H1 (cell line): Measurements from ENCODE around the gene OR9I1. TPM values are rescaled to one million over a fixed set of nuclear protein-coding genes. Genes with fewer than 3 reads are reported as not detected.

Source experiments
- CTCF ChIA-PET: fragments of 300-600 bp; sonication (Branson Sonifier 250); formaldehyde crosslinking; loops from one replicate; lab custom pipeline; 2021; ENCODE audit not compliant: partially characterized antibody; lab: Charles Lee
- POLR2A ChIA-PET: fragments of 300-600 bp; sonication (Branson Sonifier 250); formaldehyde crosslinking; loops from one replicate; lab custom pipeline; 2021; ENCODE audit warnings: inconsistent platforms; ENCODE audit not compliant: partially characterized antibody; lab: Charles Lee
- DNase-seq, 2 experiments: peaks; one replicate each; pipeline versions ENCODE4 v3.0.0 to v3.0.0-alpha.2; 2010 to 2022; ENCODE audit warnings: low spot score in 2 of 2, low read depth in 1 of 2, mixed read lengths in 1 of 2
- FAIRE-seq: peaks from 2 replicates; lab custom pipeline; 2011; peaks lifted over from hg19 to GRCh38; lab: Jason Lieb, UNC
- H2AFZ ChIP-seq: 2 replicates; pipeline ENCODE4 v1.8.1; 2012; ENCODE audit warnings: low read length, inconsistent platforms
- H2AK5ac ChIP-seq: 2 replicates; pipeline ENCODE4 v1.6.1; 2013; ENCODE audit warnings: low read depth, low read length
- H2BK120ac ChIP-seq: replicated peaks from 2 replicates; pipeline ENCODE3; 2013; ENCODE audit warnings: low read depth, low read length, inconsistent platforms
- H2BK12ac ChIP-seq: 2 replicates; pipeline ENCODE4 v1.6.1; 2013; ENCODE audit warnings: low read depth, low read length
- H2BK15ac ChIP-seq: 2 replicates; pipeline ENCODE4 v1.6.1; 2013; ENCODE audit warnings: low read length
- H2BK20ac ChIP-seq: 2 replicates; pipeline ENCODE4 v1.6.1; 2013; ENCODE audit warnings: low read length
- H2BK5ac ChIP-seq: 2 replicates; pipeline ENCODE4 v1.6.1; 2013; ENCODE audit warnings: low read depth, low read length
- H3K14ac ChIP-seq: 2 replicates; pipeline ENCODE4 v1.6.1; 2013; ENCODE audit warnings: inconsistent platforms; ENCODE audit not compliant: insufficient read length
- H3K18ac ChIP-seq: 2 replicates; pipeline ENCODE4 v1.6.1; 2013; ENCODE audit warnings: low read length; ENCODE audit errors: extremely low read depth
- H3K23ac ChIP-seq: 2 replicates; pipeline ENCODE4 v1.6.1; 2013; ENCODE audit warnings: inconsistent platforms; ENCODE audit not compliant: insufficient read length
- H3K23me2 ChIP-seq: 2 replicates; pipeline ENCODE4 v1.6.1; 2013; ENCODE audit warnings: low read depth, low read length
- H3K27ac ChIP-seq: 2 replicates; pipeline ENCODE4 v1.6.1; 2011; ENCODE audit warnings: low read depth, low read length, inconsistent platforms
- H3K27me3 ChIP-seq, 4 experiments: replicated peaks in 1 of 4; 1 replicate in 1 of 4; 2 replicates in 3 of 4; pipeline versions ENCODE4 v1.6.1 to v1.8.1; 2011 to 2013; ENCODE audit warnings: low read length in 3 of 4, mild to moderate bottlenecking in 3 of 4, inconsistent platforms in 2 of 4, mixed read lengths in 2 of 4, moderate library complexity in 1 of 4; ENCODE audit not compliant: control insufficient read depth in 3 of 4, insufficient read depth in 3 of 4; ENCODE audit errors: extremely low read depth in 1 of 4
- H3K36me3 ChIP-seq, 4 experiments: 2 replicates each; pipeline versions ENCODE4 v1.6.1 to v1.8.1; 2011 to 2013; ENCODE audit warnings: mild to moderate bottlenecking in 4 of 4, low read length in 3 of 4, moderate library complexity in 2 of 4, control low read depth in 1 of 4, inconsistent platforms in 1 of 4; ENCODE audit not compliant: insufficient read depth in 4 of 4, control insufficient read depth in 2 of 4
- H3K4ac ChIP-seq: replicated peaks from 2 replicates; pipeline ENCODE3; 2013; ENCODE audit warnings: low read length, low read depth, mixed read lengths, inconsistent platforms; ENCODE audit not compliant: insufficient read length
- H3K4me1 ChIP-seq, 4 experiments: replicated peaks in 1 of 4; 1 replicate in 1 of 4; 2 replicates in 3 of 4; pipeline versions ENCODE4 v1.6.1 to v1.8.1; 2011 to 2013; ENCODE audit warnings: low read length in 3 of 4, inconsistent platforms in 2 of 4, mixed read lengths in 1 of 4; ENCODE audit not compliant: insufficient read depth in 4 of 4, control insufficient read depth in 3 of 4
- H3K4me2 ChIP-seq, 2 experiments: 2 replicates each; pipeline versions ENCODE4 v1.6.1 to v1.8.1; 2011 to 2013; ENCODE audit warnings: low read depth in 2 of 2, low read length in 2 of 2, control low read depth in 1 of 2, inconsistent platforms in 1 of 2, mild to moderate bottlenecking in 1 of 2; ENCODE audit not compliant: insufficient read depth in 1 of 2
- H3K4me3 ChIP-seq, 4 experiments: fragments of 200-600, 300-600 bp in 1 of 4; sonication (generic), shearing (Covaris generic), sonication (Bioruptor Twin) in 1 of 4; 2 replicates each; pipeline versions ENCODE4 v1.5.1 to v1.8.1; 2011 to 2016; ENCODE audit warnings: low read length in 4 of 4, low read depth in 3 of 4, control low read depth in 2 of 4, inconsistent platforms in 2 of 4, mild to moderate bottlenecking in 2 of 4, mixed read lengths in 1 of 4, moderate library complexity in 1 of 4; ENCODE audit not compliant: insufficient read depth in 2 of 4; ENCODE audit errors: extremely low read depth in 1 of 4
- H3K56ac ChIP-seq: replicated peaks from 2 replicates; pipeline ENCODE3; 2013; ENCODE audit warnings: low read depth, mild to moderate bottlenecking, mixed read lengths, low read length, inconsistent platforms; ENCODE audit not compliant: insufficient read length
- H3K79me1 ChIP-seq: 2 replicates; pipeline ENCODE4 v1.6.1; 2013; ENCODE audit warnings: low read depth, low read length, control low read depth
- H3K79me2 ChIP-seq, 2 experiments: 2 replicates each; pipeline versions ENCODE4 v1.6.1 to v1.8.1; 2012 to 2013; ENCODE audit warnings: low read length in 2 of 2, mild to moderate bottlenecking in 2 of 2, inconsistent platforms in 1 of 2; ENCODE audit not compliant: insufficient read depth in 2 of 2, control insufficient read depth in 1 of 2
- H3K9ac ChIP-seq, 4 experiments: replicated peaks in 1 of 4; 1 replicate in 1 of 4; 2 replicates in 3 of 4; pipeline versions ENCODE4 v1.6.1 to v1.8.1; 2011 to 2013; ENCODE audit warnings: low read depth in 3 of 4, low read length in 3 of 4, control low read depth in 2 of 4, mild to moderate bottlenecking in 2 of 4, moderate library complexity in 2 of 4, inconsistent platforms in 1 of 4; ENCODE audit errors: extremely low read depth in 1 of 4
- H3K9me3 ChIP-seq, 2 experiments: 2 replicates each; pipeline versions ENCODE4 v1.6.1 to v1.8.1; 2012 to 2013; ENCODE audit warnings: mild to moderate bottlenecking in 2 of 2, moderate library complexity in 2 of 2, control low read depth in 1 of 2, inconsistent platforms in 1 of 2, low read depth in 1 of 2, low read length in 1 of 2, mixed read lengths in 1 of 2; ENCODE audit not compliant: insufficient read depth in 2 of 2
- H4K20me1 ChIP-seq, 2 experiments: replicated peaks in 1 of 2; 2 replicates each; pipeline versions ENCODE3 to v1.8.1; 2011 to 2013; ENCODE audit warnings: inconsistent platforms in 2 of 2, low read length in 2 of 2, mild to moderate bottlenecking in 1 of 2; ENCODE audit not compliant: insufficient read depth in 2 of 2, control insufficient read depth in 1 of 2
- H4K5ac ChIP-seq: 2 replicates; pipeline ENCODE4 v1.6.1; 2013; ENCODE audit warnings: low read length, low read depth, mixed read lengths, inconsistent platforms; ENCODE audit not compliant: insufficient read length
- H4K8ac ChIP-seq: 2 replicates; pipeline ENCODE4 v1.8.0; 2013; ENCODE audit warnings: mild to moderate bottlenecking, moderate library complexity, low read length, inconsistent platforms; ENCODE audit not compliant: insufficient read depth; ENCODE audit errors: extremely low read depth
- H4K91ac ChIP-seq: replicated peaks from 2 replicates; pipeline ENCODE3; 2013; ENCODE audit warnings: low read length, mixed read lengths, inconsistent platforms; ENCODE audit not compliant: insufficient read length
- CHD1 ChIP-seq: IDR thresholded peaks from 2 replicates; pipeline ENCODE4 v1.6.1; 2012; ENCODE audit warnings: low read depth, low read length, improper control_type of control experiment
- CHD2 ChIP-seq: IDR thresholded peaks from 2 replicates; pipeline ENCODE4 v1.6.1; 2012; ENCODE audit warnings: low read length, improper control_type of control experiment
- HDAC2 ChIP-seq, 2 experiments: fragments of 300-600 bp in 1 of 2; sonication (generic) in 1 of 2; IDR thresholded peaks; 2 replicates each; pipeline ENCODE4 v1.6.1; 2011 to 2012; ENCODE audit warnings: low read depth in 2 of 2, low read length in 2 of 2, mild to moderate bottlenecking in 2 of 2, moderate library complexity in 2 of 2, borderline replicate concordance in 1 of 2, inconsistent platforms in 1 of 2
- HDAC6 ChIP-seq: IDR thresholded peaks from one replicate; pipeline ENCODE4 v1.7.1; 2012; ENCODE audit warnings: low read depth, mild to moderate bottlenecking, inconsistent platforms, low read length, moderate library complexity
- NRF1 ChIP-seq: IDR thresholded peaks from 2 replicates; pipeline ENCODE4 v1.6.1; 2011; ENCODE audit warnings: mild to moderate bottlenecking, low read depth, low read length, improper control_type of control experiment
- POLR2AphosphoS5 ChIP-seq: IDR thresholded peaks from 2 replicates; pipeline ENCODE4 v1.6.1; 2011; ENCODE audit warnings: low read depth, low read length
- SIX5 ChIP-seq: IDR thresholded peaks from 2 replicates; pipeline ENCODE4 v1.6.1; 2011; ENCODE audit warnings: mild to moderate bottlenecking, low read depth, low read length
- SP1 ChIP-seq: IDR thresholded peaks from 2 replicates; pipeline ENCODE4 v1.6.1; 2011; ENCODE audit warnings: low read depth, low read length
- SUZ12 ChIP-seq: fragments of 200-600 bp; sonication (generic); IDR thresholded peaks from 2 replicates; pipeline ENCODE4 v1.6.1; 2012; ENCODE audit warnings: mild to moderate bottlenecking, inconsistent platforms, low read length, moderate library complexity, mixed read lengths
- TAF1 ChIP-seq: IDR thresholded peaks from 2 replicates; pipeline ENCODE4 v1.6.1; 2011; ENCODE audit warnings: mild to moderate bottlenecking, low read depth, low read length
- WGBS, 2 experiments: shearing (Covaris generic) in 1 of 2; methylation state at CpG; one replicate each; pipeline versions ENCODE4 v1.1.6 to v1.1.7; 2013 to 2015; ENCODE audit warnings: low lambda C conversion rate in 2 of 2, mixed read lengths in 2 of 2, inconsistent platforms in 1 of 2, low coverage in 1 of 2, missing lambda C conversion rate in 1 of 2; ENCODE audit not compliant: insufficient replicate concordance in 2 of 2, insufficient coverage in 1 of 2, insufficient read length in 1 of 2; ENCODE audit errors: extremely low coverage in 1 of 2, missing lambda C conversion rate in 1 of 2; 5-methylcytosine and 5-hydroxymethylcytosine counted together
- polyA plus RNA-seq, 7 experiments: library from polyadenylated mRNA; depleted of rRNA in 3 of 7; stranded (reverse) in 5 of 7; unstranded in 2 of 7; fragments of >200 nt in 5 of 7; fragments of 200-250 nt in 2 of 7; gene quantifications; 1 replicate in 5 of 7; 2 replicates in 1 of 7; 4 replicates in 1 of 7; pipeline versions ENCODE4 v1.2.1 to v1.2.3, GENCODE V29; 2011 to 2013; ENCODE audit warnings: missing spikeins in 2 of 7, mixed read lengths in 2 of 7
- total RNA-seq: library from RNA; stranded (reverse); fragmentation: NEBNext Ultra II Directional; extraction: Animal tissue kit (Norgen Biotek cat#: 25700); gene quantifications from 2 replicates; pipeline ENCODE4 v1.2.1, GENCODE V29; 2021

Gene OR9I1
- total and polyA plus RNA-seq, 2 of the 8 experiments (the other 6 are each of a cell fraction or from before 2014, with no cell fraction given): not detected

GRCh38 chr11:58152781-58153180 is 27.5 kb upstream of the OR9I1 start:
- Histone ChIP-seq H3K18ac (no peak overlapping the region), H3K79me1 (no peaks in the 10 kb centered on the region), H2BK12ac (no peak overlapping the region), H3K9ac (no peak overlapping the region), H3K4me3 (no peak overlapping the region), H4K20me1 (no peaks in the 10 kb centered on the region), H3K56ac (no peak overlapping the region), H2BK5ac (no peak overlapping the region), H3K23me2 (no peaks in the 10 kb centered on the region; the same call in 1 of the 2 replicates), H3K36me3 (no peaks in the 10 kb centered on the region), H3K4me2 (no peak overlapping the region), H4K8ac (no peak overlapping the region), H2AK5ac (no peak overlapping the region), H4K91ac (no peak overlapping the region), H3K27me3 (no peaks in the 10 kb centered on the region), H2BK15ac (no peak overlapping the region), H3K9me3 (peaks cover 0 to 2% of the 10 kb centered on the region in 2 experiments; a peak in 2 of 4 replicates), H3K27ac (no peak overlapping the region), H2BK120ac (no peak overlapping the region), H2AFZ (no peak overlapping the region), H3K14ac (no peak overlapping the region), H2BK20ac (no peak overlapping the region), H3K23ac (no peak overlapping the region), H3K79me2 (no peaks in the 10 kb centered on the region), H3K4me1 (no peaks in the 10 kb centered on the region), H3K4ac (no peak overlapping the region), H4K5ac (no peak overlapping the region)
- ChIA-PET CTCF (interaction anchor here (0.7 kb wide), 1 partner anchor 209 kb away, joined by 4 read pairs; no protein-coding TSS in a partner anchor), POLR2A (no interaction called here)
- no peak for DNase-seq
- WGBS, 2 experiments: 68% methylated on average over 3 of the region's 3 CpGs; no CpG with 5 or more reads in 1 of the 2 experiments
- no peak for FAIRE-seq
- TF ChIP-seq NRF1: no peak
- no peak for TF ChIP-seq CHD1
- no peak for TF ChIP-seq CHD2
- TF ChIP-seq TAF1: no peak
- TF ChIP-seq HDAC6: no peak
- TF ChIP-seq SP1: no peak
- no peak for TF ChIP-seq SIX5
- no peak for TF ChIP-seq SUZ12
- no peak for TF ChIP-seq HDAC2 (IDR thresholded peaks at IDR 0.05; ENCODE audit: borderline replicate concordance in 1 of 2, low read depth in 2 of 2, low read length in 2 of 2)
- TF ChIP-seq POLR2AphosphoS5: no peak
